Lung (tissue), 12 donors: ENCODE data around the gene DNAAF5. TPM values are rescaled to one million over a fixed set of nuclear protein-coding genes. Genes with fewer than 3 reads are reported as not detected.

Experiments used
- ATAC-seq: fragments of 200-7000 bp; cut with Tn5 transposase; one replicate; pipeline ENCODE4 v1.9.1; 2020; ENCODE audit warnings: moderate number of reproducible peaks; ENCODE audit not compliant: insufficient read depth, low FRiP score
- DNase-seq, 3 donors: peaks; one replicate each; pipeline ENCODE4 v3.0.0-alpha.2; 2013 to 2017
- H3K27ac ChIP-seq, 2 donors: one replicate each; pipeline ENCODE4 v1.5.1; 2013; ENCODE audit warnings: mild to moderate bottlenecking in 2 of 2, moderate library complexity in 2 of 2, control low read depth in 1 of 2, inconsistent platforms in 1 of 2, low read depth in 1 of 2, low read length in 1 of 2
- H3K27me3 ChIP-seq, 3 donors: one replicate each; pipeline ENCODE4 v1.5.1; 2013; ENCODE audit warnings: low read length in 2 of 3; ENCODE audit not compliant: control insufficient read depth in 3 of 3, insufficient read depth in 3 of 3
- H3K36me3 ChIP-seq, 4 donors: one replicate each; pipeline ENCODE4 v1.5.1; 2013; ENCODE audit warnings: low read length in 4 of 4, mild to moderate bottlenecking in 1 of 4, moderate library complexity in 1 of 4; ENCODE audit not compliant: control insufficient read depth in 4 of 4, insufficient read depth in 4 of 4
- H3K4me1 ChIP-seq, 5 donors: one replicate each; pipeline ENCODE4 v1.5.1; 2013; ENCODE audit warnings: low read length in 5 of 5, mild to moderate bottlenecking in 2 of 5, moderate library complexity in 1 of 5; ENCODE audit not compliant: control insufficient read depth in 5 of 5, insufficient read depth in 5 of 5
- H3K4me3 ChIP-seq: one replicate; pipeline ENCODE4 v1.5.1; 2013; ENCODE audit warnings: mild to moderate bottlenecking, control low read depth, moderate library complexity
- H3K9ac ChIP-seq, 2 donors: one replicate each; pipeline ENCODE4 v1.5.1; 2013; ENCODE audit warnings: low read length in 2 of 2, control low read depth in 1 of 2; ENCODE audit not compliant: insufficient read depth in 1 of 2
- H3K9me3 ChIP-seq, 4 donors: one replicate each; pipeline ENCODE4 v1.5.1; 2013; ENCODE audit warnings: low read length in 3 of 4, mild to moderate bottlenecking in 1 of 4, moderate library complexity in 1 of 4; ENCODE audit not compliant: control insufficient read depth in 4 of 4, insufficient read depth in 3 of 4
- WGBS, 2 donors: extraction: QIAGEN DNeasy Blood & Tissue Kit; methylation state at CpG; one replicate each; pipeline ENCODE4 v1.1.7; 2013; 5-methylcytosine and 5-hydroxymethylcytosine counted together
- polyA plus RNA-seq, 2 donors: library from polyadenylated mRNA; stranded (reverse); fragments of 200-250 nt; gene quantifications; one replicate each; pipeline ENCODE4 v1.2.1, GENCODE V29; 2013
- total RNA-seq, 2 donors: library from RNA; depleted of rRNA in 1 of 2; stranded (reverse); fragments of >200 nt in 1 of 2; gene quantifications; one replicate each; pipeline ENCODE4 v1.2.1, GENCODE V29; 2014 to 2021
- TF ChIP-seq, protein P1 (sequence below): IDR thresholded peaks from 2 replicates; pipeline ENCODE4 v1.5.1; 2012; ENCODE audit warnings: mild to moderate bottlenecking; ENCODE audit errors: control extremely low read depth, extremely low read depth
- donor health status: control.
- donor health status: control.
- donor health status: Bipolar disorder and iron deficiency.
- donor health status: healthy.
- donor health status: DM: yes; HTN: yes; CAD: no.

The DNAAF5 gene
- total and polyA plus RNA-seq, 4 donors: 10.2 to 30.2 (median 18.6) TPM

DNA sequence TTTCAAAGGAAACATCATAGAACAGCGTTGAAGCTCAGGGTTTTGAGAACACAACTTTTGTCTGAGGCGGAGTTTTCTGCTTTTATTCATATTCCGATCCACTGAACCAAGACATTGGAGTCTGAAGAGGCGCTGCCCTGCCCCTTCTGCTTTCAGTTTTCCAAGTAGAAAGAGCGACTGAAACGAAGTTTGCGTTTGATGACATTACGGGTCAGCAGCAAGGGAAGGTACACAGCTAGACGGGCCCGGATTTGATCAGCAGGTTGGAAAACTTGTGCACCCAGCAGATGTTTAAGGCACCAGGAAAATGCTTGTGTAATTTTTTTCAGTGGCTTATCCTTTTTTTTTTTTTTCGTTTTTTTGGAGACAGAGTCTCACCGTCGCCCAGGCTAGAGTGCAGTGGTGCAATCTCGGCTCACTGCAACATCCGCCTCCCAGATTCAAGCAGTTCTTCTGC lies 106.5 kb downstream of the DNAAF5 start:
- Histone ChIP-seq H3K4me1 (peaks cover 3 to 27% (median 7%) of the 10 kb centered on the region in 5 donors), H3K9me3 (no peaks in the 10 kb centered on the region), H3K27ac (peak overlapping the region; percentile 82 to 93), H3K9ac (no peak overlapping the region), H3K27me3 (no peaks in the 10 kb centered on the region), H3K4me3 (no peak overlapping the region), H3K36me3 (peaks cover 0 to 15% (median 5%) of the 10 kb centered on the region in 4 donors)
- TF ChIP-seq, protein P1, sequence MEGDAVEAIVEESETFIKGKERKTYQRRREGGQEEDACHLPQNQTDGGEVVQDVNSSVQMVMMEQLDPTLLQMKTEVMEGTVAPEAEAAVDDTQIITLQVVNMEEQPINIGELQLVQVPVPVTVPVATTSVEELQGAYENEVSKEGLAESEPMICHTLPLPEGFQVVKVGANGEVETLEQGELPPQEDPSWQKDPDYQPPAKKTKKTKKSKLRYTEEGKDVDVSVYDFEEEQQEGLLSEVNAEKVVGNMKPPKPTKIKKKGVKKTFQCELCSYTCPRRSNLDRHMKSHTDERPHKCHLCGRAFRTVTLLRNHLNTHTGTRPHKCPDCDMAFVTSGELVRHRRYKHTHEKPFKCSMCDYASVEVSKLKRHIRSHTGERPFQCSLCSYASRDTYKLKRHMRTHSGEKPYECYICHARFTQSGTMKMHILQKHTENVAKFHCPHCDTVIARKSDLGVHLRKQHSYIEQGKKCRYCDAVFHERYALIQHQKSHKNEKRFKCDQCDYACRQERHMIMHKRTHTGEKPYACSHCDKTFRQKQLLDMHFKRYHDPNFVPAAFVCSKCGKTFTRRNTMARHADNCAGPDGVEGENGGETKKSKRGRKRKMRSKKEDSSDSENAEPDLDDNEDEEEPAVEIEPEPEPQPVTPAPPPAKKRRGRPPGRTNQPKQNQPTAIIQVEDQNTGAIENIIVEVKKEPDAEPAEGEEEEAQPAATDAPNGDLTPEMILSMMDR: no peak
- WGBS, 2 donors: 89 to 92% methylated on average over 15 of the region's 15 CpGs
- DNase-seq (no peak), ATAC-seq (no peak)

DNA sequence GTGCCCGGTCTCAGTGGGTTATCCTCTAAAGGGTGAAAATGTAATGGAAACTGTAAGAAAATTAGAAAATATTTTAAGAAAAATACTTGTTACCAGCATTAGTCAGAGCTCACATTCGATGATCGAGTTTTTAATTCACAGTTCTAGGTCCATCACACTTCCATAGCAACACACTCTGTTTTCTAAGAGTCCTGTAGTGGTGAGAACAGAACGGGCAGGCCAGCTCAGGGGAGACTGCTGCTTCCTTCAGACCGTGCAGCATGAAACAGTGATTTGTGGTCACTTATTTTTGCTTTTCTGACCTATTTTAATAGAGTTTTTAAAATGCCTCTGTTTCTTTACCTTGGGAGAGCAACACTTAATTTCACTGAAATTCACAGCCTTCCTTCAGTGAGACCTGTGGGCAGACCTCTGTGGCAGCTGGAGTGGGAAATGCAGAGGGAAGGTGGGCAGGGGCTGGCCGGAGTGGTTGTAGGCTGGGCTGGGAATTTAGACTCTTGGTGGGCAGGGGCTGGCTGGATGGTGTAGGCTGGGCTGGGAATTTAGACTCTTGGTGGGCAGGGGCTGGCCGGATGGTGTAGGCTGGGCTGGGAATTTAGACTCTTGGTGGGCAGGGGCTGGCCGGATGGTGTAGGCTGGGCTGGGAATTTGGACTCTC lies 107.2 kb downstream of the DNAAF5 start:
- Histone ChIP-seq H3K9ac (no peak overlapping the region), H3K4me1 (peaks cover 3 to 27% (median 7%) of the 10 kb centered on the region in 5 donors), H3K27ac (peak overlapping the region; percentile 58 to 93), H3K4me3 (no peak overlapping the region), H3K27me3 (no peaks in the 10 kb centered on the region), H3K36me3 (peaks cover 0 to 13% (median 5%) of the 10 kb centered on the region in 4 donors), H3K9me3 (no peaks in the 10 kb centered on the region)
- DNase-seq (no peak), ATAC-seq (no peak)
- TF ChIP-seq, protein P1: no peak
- 83 to 95% methylated on average over 8 of the region's 8 CpGs for WGBS, 2 donors

DNA sequence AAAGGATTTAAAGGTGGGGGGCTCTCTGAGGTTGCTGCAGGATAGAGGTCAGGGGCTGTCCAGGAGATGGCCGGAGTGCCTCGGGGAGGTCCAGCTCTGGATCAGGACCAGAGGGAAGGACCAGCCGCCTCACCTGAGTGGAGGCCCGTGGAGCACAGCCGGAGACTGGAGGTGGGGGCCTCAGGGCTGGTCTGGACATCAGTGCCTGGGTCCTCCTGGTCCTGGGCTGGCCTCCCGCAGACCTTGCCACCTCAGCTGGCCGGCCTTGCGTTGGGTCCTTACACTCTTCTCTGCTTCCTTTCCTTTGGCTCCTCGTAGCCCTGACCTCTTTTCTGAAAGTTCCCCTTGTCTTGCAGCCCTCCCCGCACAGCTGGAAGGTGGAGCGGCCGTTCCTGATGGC lies 107.8 kb downstream of the DNAAF5 start:
- no peaks in the 10 kb centered on the region for H3K27me3 ChIP-seq
- WGBS, 2 donors: 92 to 96% methylated on average over 12 of the region's 12 CpGs
- no peaks in the 10 kb centered on the region for H3K9me3 ChIP-seq
- H3K9ac ChIP-seq: no peak overlapping the region
- DNase-seq: no peak
- H3K4me3 ChIP-seq: no peak overlapping the region
- TF ChIP-seq, protein P1: no peak
- H3K4me1 ChIP-seq: peaks cover 3 to 25% (median 7%) of the 10 kb centered on the region in 5 donors
- H3K27ac ChIP-seq: peak overlapping the region in 1 of 2 donors; percentile 37
- no peak for ATAC-seq
- H3K36me3 ChIP-seq: peaks cover 0 to 17% (median 10%) of the 10 kb centered on the region in 4 donors
